ENCODE data around the gene TANC1.

Gene TANC1

DNA sequence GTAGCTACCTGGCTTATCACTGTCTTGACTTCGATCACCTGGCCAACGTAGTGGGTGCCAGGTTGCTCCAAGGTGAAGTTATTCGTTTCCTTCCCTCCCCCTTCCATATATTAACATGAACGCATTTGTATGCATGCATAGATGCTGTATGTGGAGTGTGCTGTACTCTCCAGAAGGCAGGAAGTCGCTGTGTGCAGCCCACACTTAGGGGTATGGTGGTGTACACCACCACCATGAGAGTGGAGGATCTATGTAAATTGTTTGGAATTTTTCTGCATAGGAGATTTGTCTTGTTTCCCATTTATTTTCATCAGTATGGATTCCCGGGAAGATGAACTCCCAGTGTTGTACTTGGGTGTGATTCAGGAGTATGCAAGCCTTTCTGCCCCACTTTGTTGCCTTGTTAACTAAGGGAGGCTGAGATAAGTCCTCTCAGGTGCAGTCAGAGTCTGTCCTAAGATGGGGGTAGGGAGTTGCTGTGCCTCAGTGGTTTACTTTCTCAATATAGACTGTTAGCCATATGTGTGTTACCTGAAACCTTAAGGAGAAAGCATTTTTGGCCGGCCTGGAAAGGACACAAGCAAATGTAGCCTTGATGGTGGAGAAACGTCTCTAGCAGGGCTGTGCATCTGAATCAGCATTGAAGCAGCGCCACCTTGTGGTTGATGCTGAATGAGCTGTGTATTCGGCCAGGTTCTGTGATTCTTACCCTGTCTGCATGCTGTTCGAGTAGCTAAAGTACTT is 149.8 kb downstream of the TANC1 start:
- peak; percentile 50 for DNase-seq (ENCODE audit: low read depth, low spot score)

DNA sequence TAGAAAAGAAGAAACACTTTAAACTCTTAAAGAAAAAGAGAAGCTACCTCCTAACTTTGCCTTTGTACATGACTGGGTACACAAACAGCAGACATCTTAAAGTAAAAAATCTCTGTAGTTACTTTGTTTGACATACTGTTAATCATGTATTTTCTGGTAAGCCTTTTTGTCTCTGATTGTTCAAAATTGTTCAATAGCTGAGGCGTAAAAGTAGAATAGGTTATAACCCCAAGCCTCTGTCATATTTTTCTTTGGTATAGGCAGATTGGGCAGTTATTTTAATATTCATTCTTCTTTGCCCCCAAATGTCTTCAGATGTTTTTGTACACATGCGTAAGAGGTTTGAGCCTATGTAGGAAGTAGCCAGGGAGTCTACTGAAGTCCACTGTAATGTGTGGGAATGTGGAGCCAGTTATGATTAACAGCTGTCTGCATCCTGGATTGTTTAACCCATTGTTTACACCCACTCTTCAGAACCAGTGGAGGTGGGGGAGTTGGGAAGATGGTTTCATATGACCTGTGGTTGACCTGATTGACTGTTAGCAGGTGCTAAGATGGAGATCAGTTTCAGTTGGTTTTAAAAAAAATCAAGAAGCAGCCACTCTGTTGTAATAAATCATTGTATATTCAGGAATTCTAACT is 150.5 kb downstream of the TANC1 start:
- DNase-seq (ENCODE audit: low read depth, low spot score) = no peak

DNA sequence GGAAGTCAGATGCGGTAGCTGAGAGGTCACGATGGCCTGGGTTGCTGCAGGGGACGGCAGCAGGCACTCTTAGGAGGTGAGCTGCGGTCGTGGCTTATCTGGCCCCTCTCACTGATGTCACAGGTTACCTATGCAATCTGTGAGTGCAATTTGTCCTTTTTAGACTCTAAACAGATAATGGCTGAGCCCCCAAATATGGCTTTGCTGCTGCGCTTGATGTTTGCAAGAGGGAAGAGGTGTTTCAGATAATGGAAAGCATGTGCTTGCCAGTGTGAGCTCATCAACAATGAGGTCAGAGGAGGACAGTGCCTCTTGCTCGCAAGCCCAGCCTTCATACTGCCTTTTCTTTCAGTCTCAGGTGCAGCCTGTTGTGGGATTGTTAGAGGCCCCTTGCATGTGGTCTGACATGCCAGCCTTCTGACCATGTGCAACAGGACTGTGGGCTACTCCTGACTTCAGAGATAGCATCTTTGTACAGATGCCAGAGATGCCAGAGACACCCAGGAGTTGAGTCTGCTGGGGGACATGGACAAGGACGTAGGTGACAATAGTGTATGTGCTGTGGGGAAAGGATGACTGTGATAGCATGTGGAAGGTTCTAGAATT is 151.3 kb downstream of the TANC1 start:
- DNase-seq (ENCODE audit: low read depth, low spot score) = no peak

DNA sequence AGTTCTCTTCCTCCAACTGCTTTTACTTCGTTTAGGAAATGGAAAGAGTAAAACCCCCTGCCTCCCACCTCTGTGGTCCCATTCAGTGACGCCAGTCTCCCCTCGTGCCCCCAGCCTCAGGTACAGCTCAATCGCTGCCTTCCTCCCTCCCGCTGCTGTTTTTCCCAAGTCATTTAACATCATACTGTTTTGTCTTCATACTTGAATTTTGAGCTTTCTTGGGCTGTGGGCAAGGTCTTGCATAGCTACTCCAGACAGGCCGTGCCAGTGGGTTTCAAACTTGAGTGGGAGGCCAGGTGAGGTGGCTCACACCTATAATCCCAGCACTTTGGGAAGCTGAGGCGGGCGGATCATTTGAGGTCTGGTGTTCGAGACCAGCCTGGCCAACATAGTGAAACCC is 155.3 kb downstream of the TANC1 start:
- DNase-seq (ENCODE audit: low read depth, low spot score) = no peak

DNA sequence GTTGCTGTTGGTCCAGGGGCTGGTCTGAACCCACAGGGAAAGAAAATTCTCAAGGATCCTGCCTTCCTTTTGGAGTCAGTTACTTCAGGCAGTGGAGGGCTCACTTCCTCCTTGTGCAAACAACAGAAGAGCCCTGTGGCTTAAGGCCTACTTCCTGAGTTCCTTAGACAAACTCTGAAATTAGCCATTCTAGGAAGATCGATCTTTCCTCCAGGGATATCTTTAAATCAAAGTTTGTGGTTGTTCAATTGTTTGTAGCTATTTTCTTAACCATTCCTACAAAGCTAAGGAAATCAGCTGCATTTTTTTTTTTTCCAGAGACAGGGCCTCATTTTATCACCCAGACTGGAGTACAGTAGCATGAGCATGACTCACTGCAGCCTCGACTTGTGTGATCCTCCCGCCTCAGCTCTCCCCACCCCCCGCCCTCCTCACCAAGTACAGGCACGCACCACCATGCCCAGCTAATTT is 156.0 kb downstream of the TANC1 start:
- no peak for DNase-seq (ENCODE audit: low read depth, low spot score)

DNA sequence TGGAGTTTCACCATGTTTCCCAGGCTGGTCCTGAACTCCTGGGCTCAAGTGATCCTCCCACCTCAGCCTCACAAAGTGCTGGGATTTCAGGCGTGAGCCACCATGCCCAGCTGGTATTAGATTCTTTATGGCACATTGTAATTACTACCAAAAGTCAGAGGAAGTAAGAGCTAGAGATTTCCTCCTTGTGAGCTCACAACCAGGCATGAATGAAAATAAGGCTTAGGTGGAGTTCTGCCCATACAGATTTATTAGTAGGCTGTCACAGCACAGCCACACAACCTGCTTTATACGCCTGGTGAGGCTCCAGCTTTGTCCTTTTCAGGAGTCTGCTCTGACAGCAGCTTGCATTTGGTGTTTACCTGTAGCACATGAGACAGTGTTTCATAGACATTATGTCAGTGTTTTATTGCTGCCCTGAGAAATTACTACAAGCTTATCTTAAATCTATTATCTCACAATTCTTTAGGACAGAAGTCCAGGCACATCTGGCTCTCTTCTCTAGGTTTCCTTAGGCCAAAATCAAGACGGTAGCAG is 156.6 kb downstream of the TANC1 start:
- DNase-seq (ENCODE audit: low read depth, low spot score) = no peak

DNA sequence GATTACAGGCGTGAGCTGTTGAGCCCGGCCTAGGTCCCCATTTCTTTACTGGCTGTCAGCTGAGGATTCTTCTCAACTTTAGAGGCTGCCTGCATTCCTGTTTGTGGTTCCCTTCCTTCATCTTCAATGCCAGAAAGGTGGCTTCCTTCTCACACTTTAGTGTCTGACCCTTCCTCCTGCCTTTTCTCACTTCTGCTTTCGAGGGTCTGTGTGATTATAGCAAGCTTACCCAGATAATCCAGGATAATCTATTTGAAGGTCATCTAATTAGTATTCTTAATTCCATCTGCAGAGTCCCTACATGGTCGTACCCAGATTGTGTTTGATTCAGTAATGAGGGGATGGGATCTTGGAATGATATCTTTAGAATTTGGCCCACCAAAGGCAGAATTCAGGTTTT is 157.4 kb downstream of the TANC1 start:
- no peak for DNase-seq (ENCODE audit: low read depth, low spot score)

DNA sequence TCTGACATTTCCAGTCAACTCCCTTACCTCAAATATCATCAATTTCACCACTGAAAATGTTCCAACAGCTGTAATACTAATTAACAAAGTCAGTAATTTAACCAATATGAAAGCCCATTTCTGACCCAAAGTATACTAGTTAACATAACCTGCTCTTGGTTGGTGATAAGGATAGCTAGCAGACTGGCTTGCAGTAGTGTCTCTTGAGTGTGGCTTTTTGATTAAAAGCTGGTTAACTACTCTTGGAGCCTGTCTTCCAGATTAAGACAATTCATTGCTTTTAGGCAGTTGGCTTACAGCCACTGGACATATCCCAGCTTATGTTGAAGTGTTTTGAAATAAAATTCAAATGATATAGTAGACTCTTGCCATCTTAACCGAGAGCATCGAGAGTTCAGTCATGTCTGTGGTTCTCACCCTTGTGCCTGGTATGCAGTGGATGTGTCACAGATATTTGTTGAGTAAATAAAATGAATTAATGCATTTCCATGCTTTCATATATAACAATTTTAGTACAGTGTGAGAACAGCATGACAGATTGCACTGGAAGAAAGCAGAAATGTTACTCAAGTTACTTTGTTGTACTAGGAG is 158.1 kb downstream of the TANC1 start:
- DNase-seq (ENCODE audit: low read depth, low spot score) = no peak

DNA sequence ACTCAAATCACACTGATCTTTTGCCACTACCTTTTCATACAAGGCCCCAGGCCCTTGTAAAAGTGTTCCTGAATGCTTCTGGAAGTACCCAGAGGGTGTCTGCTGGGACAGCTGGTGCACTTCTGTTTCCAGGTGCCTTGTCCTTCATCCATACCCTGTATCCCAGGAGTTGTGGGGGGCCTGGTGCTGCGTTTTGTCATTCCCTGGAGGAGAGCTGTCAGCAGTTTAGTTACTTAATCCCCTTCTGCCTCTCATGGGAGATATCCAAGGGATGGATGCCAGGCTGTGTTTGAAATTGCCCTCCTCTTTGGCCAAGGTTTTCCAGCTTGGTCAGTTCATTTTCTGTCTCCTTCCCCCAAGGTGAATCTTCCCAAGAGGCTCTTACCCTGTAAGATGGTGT is 159.8 kb downstream of the TANC1 start:
- DNase-seq (ENCODE audit: low read depth, low spot score) = no peak

DNA sequence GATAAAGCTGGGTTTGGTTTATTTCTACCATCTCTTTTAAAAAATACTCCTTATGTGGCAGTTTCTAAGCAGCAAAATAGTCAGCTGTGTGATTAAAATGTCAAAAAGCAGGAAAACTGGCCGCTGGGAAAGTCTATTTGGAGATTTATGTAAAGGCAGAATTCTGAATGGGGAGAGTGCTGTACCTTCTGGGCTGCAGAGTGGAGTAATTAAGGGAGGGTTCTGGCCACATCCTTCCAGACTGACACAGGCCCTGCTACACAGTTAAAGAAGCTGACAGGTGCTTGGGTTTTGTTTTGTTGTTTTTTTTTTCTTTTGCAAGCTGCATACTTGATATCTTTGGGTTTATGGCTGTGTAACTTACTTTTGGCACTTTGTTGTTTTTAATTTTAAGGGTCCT is 160.8 kb downstream of the TANC1 start:
- no peak for DNase-seq (ENCODE audit: low read depth, low spot score)

DNA sequence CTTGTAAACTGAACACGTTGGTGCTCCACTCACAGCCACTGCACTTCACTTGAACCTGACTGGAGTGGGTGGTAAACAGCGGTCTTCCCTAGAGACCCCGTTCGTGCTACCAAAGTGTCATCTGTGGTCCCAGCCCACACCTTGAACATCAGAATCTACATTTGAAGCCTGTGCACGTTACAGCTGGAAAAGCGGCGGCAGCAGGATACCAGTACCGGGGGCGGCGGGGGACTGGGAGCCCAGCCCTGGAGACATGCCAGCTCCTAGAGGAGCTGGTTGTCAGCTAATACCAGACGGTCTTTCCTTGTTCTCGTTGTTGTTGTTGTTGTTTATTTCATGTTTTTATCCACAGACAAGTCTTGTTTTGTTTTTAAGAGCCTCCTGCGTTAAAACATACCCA is 161.4 kb downstream of the TANC1 start:
- no peak for DNase-seq (ENCODE audit: low read depth, low spot score)

DNA sequence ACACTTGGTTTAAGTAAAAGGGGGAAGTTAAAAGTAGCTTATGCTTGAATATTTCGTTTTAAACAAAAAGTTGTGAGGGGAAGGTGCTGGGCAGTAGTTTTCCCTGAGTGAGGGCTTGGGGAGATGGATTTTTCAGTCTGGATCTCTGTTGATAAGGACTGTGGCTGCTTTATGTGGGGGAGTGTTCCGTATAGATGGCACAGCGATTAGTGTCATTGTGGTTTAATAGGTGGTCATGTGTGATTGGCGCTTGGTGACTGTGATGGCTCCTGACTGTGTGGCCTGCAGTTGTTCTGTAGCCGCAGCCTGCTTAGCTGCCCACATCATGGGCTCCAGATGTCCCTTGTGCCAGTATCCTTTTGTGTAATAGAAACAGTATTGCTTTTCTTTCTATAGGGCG is 161.9 kb downstream of the TANC1 start:
- no peak for DNase-seq (ENCODE audit: low read depth, low spot score)

DNA sequence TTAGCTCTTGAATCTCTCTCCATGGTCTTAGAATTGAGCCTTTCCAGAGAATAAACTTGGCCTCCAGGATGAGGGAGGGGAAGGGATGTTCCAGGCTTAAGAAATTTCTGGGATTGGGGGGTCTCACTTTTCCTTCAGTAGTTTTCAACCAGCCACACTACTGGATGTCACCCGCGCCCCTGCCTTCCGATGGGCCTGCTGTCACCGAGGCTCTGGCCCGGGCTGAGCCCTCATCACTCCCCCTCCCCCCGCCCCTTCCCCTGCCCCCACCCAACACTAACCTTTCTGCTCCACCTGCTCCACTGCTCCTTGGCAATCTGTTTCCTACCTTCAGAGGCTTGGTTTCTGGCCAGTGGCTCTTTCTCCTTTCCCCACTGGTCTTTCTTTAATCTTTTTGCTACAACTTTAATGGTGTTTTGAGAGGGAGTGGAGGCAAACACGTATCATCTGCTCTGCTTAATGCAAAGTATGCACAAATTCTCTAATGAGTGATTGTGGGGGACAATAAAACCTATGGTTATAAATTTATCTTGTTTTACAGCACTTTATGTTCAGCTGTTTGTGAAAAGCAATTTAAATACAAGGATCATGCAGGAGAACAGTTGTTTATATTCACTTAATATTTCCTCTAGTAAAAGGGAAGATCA is 162.9 kb downstream of the TANC1 start:
- DNase-seq (ENCODE audit: low read depth, low spot score) = no peak

DNA sequence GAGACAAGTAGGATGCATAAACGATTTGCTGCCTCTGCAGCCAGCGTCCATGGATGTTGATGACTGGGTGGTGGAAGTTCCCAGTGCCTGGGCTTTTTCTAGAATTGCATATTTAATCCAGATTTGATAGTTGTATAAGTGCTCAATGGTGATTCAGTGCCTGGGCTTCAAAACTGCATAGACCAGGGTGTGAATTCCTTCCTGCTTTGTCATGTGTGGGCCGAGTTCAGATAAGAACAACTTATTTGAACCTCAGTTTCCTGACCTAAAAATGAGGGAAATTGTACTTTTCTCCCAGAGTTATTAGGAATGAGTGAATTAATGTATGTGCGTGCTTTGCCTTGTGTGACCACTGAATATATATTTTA is 163.5 kb downstream of the TANC1 start:
- DNase-seq (ENCODE audit: low read depth, low spot score) = no peak

DNA sequence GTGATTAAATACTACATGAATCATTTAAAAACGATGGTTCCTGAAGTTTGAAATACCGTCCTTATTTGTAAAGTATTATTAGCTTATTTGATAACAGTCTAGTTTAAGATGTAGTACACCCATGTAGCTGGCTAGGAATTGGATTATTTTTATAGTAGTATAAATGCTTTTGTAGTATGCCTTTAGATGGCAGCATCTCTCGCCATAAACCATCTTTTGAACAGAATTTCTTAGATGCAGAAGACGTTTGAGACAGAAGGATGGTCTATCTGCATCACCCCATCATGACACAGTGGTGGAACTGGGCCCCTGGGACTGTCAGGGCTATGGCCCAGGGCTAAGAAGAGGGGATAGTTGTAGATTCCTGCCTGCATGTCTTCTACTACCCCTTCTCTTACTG is 165.4 kb downstream of the TANC1 start:
- no peak for DNase-seq (ENCODE audit: low read depth, low spot score)

DNA sequence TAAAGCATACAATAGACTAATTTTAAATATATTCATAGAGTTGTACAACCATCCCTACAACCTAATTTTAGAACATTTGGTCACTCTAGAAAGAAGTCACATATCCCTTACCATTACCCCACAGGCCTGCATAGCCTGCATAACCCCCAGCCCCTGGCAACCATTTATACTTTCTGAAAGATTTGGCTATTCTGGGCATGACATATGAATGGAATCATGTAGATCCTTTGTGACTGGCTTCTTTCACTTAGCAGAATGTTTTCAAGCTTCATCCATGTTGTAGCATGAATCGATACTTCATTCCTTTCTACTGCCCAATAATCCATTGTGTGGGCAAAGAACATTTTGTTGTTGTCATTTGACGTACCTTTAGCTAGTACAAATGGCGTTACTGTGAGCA is 166.5 kb downstream of the TANC1 start:
- no peak for DNase-seq (ENCODE audit: low read depth, low spot score)

DNA sequence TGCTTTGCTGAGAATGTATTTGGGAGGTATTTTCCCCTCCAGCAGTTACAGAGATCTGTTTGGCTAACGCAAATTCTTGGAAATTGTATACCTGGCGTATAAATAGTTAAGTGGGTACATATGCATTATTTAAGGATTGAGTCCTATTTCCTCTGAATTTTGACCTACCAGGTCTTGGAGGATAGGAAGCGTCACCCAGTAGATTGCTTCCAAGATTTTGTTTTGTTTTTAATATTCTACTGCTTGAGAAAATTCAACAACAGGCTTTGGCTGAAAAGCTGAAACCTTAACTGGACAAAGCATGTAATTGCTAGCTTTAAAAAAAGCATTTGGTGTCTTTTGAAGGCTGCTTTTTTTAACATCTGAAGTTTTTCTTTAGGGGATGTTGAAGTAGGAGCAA is 168.0 kb downstream of the TANC1 start:
- no peak for DNase-seq (ENCODE audit: low read depth, low spot score)

DNA sequence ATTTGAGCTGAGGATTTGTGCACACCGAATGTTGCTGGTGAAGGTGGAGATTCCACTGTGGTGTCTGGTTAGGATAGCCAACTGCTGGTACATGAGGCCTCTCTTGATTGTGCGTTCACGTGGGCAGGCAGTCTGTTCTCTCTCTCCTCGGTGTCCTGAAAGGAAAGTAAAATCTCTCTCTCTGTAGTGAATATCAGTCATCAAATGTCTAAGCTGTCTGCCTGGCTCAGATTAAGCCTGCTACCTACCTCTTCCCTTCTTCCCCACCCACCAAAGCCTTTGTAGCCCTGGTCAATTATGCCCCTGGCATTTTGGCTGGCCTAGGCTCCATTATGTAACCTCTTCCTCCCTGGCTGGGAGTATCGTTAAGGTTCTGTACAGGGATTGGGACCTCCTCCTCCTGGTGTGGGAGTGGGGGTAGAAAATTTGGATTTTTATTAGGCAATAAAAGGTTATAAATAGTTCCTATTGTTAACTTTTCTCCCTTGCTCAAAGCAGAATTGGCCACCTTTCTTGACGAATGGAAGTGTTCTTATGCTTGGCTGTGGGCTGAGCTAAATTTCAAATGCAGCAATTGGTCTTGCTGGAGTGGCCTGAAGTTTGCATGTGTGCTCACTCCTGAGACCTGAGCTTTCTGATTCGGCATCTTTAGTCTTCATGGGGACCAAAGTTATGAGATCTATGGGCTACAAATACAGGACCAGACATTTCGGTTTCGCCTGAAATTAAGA is 169.2 kb downstream of the TANC1 start:
- DNase-seq (ENCODE audit: low read depth, low spot score) = no peak

DNA sequence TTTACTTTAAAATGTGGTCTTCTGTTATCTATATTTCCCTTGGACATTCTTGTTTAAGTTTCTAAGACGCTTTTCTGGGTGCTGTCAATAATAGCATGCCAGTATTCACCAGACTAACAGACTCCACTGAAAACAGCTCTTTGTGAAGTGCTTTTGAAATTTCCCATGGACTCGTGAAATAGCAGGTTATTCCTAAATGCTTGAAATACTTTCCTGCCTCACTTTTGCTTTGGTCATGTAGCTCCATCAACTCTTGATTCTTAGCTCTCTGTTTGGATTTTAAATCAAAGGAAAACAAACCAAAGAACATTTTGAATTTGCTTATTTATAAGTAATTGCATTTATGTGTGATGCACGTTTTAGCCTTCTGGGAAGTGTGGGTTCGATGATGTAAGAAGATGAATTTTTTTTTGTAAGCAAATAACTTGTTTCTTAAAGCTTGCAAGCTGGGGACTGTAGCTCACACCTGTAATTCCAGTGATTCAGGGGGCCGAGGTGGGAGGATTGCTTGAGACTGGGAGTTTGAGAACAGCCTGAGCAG is 170.3 kb downstream of the TANC1 start:
- no peak for DNase-seq (ENCODE audit: low read depth, low spot score)

DNA sequence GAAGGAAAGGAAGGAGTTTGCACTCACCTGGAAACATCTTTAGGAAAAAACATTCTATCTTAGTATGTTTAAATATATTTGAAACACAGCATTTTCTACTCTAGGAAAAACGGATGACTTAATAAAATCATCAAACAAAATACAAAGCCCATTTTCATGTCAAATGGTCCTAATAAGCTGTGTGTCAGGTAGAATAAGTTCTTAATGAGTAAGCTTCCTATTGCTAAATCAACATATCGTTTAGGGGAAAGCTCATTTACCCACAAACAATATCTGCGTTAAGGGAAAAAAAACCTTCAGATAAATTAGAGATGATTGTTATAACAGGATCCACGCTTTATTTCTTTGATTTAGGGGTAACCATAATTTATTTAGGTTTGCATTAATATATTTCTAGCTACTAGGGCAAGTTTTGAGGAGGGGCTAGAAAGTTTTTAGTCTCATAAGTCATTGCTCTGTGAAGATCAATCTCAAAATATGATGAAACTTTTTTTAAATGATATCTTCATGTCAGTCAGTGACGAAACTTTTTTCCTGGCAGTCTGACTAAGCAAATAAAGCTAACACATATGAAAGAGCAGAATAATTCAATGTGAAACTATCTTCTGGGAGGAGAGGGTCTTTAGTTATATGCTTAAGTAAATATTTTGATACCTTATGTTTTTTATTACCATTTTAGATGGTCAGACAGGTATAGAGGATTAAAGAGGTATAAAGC is 170.9 kb downstream of the TANC1 start:
- DNase-seq (ENCODE audit: low read depth, low spot score) = no peak
